WTC11 (cell line): Measurements from ENCODE around the gene CAMK2G. TPM values are rescaled to one million over a fixed set of nuclear protein-coding genes. Genes with fewer than 3 reads are reported as not detected.
A peak's percentile ranks its signal among the peaks of the same experiment; 100 is the strongest.

ENCODE experiments used
- ATAC-seq: fragments of 200-7000 bp; cut with Tn5 transposase; 2 replicates; pipeline ENCODE4 v1.10.0; 2021; ENCODE audit warnings: mild to moderate bottlenecking, moderate library complexity
- CTCF ChIA-PET: fragments of 300-600 bp; sonication (Branson Sonifier 250); formaldehyde crosslinking; loops from one replicate; lab custom pipeline; 2021; ENCODE audit warnings: antibody characterized with exemption; lab: Charles Lee
- POLR2A ChIA-PET: fragments of 350-600 bp; sonication (Branson Sonifier 250); formaldehyde crosslinking; loops from one replicate; lab custom pipeline; 2021; ENCODE audit warnings: antibody characterized with exemption; lab: Charles Lee
- DNase-seq: peaks from one replicate; pipeline ENCODE4 v3.0.0; 2021; ENCODE audit warnings: low spot score
- H3K27ac Mint-ChIP-seq: 2 replicates; pipeline ENCODE4 v1.8.0; 2021; ENCODE audit warnings: mixed read lengths
- H3K27me3 Mint-ChIP-seq: 2 replicates; pipeline ENCODE4 v1.8.0; 2021; ENCODE audit warnings: low read depth, mild to moderate bottlenecking, moderate library complexity, mixed read lengths
- H3K36me3 Mint-ChIP-seq: 2 replicates; pipeline ENCODE4 v1.8.0; 2021; ENCODE audit warnings: mixed read lengths
- H3K4me1 Mint-ChIP-seq: 2 replicates; pipeline ENCODE4 v1.8.0; 2022; ENCODE audit warnings: mixed read lengths
- H3K4me3 Mint-ChIP-seq: 2 replicates; pipeline ENCODE4 v1.8.0; 2021; ENCODE audit warnings: mild to moderate bottlenecking, moderate library complexity, mixed read lengths
- H3K9me3 Mint-ChIP-seq: 2 replicates; pipeline ENCODE4 v1.8.0; 2021; ENCODE audit warnings: mixed read lengths
- AR ChIP-seq: fragments of 250-450 bp; sonication (Bioruptor Pico); IDR thresholded peaks from 2 replicates; pipeline ENCODE4 v1.9.0; 2021; ENCODE audit warnings: mild to moderate bottlenecking
- ATF2 ChIP-seq: sonication (generic); formaldehyde crosslinking; IDR thresholded peaks from 2 replicates; pipeline ENCODE4 v1.8.1; 2022; ENCODE audit warnings: low read depth, missing genetic modification reagents, borderline replicate concordance
- CDX4 ChIP-seq: fragments of 250-450 bp; sonication (Bioruptor Pico); IDR thresholded peaks from 2 replicates; pipeline ENCODE4 v1.9.0; 2021; ENCODE audit warnings: moderate library complexity, mild to moderate bottlenecking, inconsistent platforms, borderline replicate concordance
- E2F4 ChIP-seq: sonication (generic); formaldehyde crosslinking; IDR thresholded peaks from 2 replicates; pipeline ENCODE4 v1.8.1; 2022; ENCODE audit warnings: low read depth, mild to moderate bottlenecking, moderate library complexity, missing genetic modification reagents, borderline replicate concordance
- E2F5 ChIP-seq: sonication (generic); formaldehyde crosslinking; IDR thresholded peaks from 2 replicates; pipeline ENCODE4 v1.8.1; 2022; ENCODE audit warnings: mild to moderate bottlenecking, moderate library complexity, missing genetic modification reagents
- FOXK1 ChIP-seq: sonication (generic); formaldehyde crosslinking; IDR thresholded peaks from 2 replicates; pipeline ENCODE4 v1.8.0; 2022; ENCODE audit warnings: mild to moderate bottlenecking, moderate library complexity, missing genetic modification reagents
- FOXP1 ChIP-seq: sonication (generic); formaldehyde crosslinking; IDR thresholded peaks from 2 replicates; pipeline ENCODE4 v1.8.0; 2022; ENCODE audit warnings: missing genetic modification reagents, mild to moderate bottlenecking, moderate library complexity, borderline replicate concordance
- FOXP4 ChIP-seq: sonication (generic); formaldehyde crosslinking; IDR thresholded peaks from 2 replicates; pipeline ENCODE4 v1.8.0; 2022; ENCODE audit warnings: mild to moderate bottlenecking, missing genetic modification reagents
- GTF2I ChIP-seq: fragments of 250-450 bp; sonication (Bioruptor Pico); conservative IDR thresholded peaks from 2 replicates; pipeline ENCODE4 v1.4.0; 2021; ENCODE audit warnings: mild to moderate bottlenecking
- JUN ChIP-seq: sonication (generic); formaldehyde crosslinking; IDR thresholded peaks from 2 replicates; pipeline ENCODE4 v1.8.0; 2023; ENCODE audit warnings: mild to moderate bottlenecking, missing genetic modification reagents
- NFATC4 ChIP-seq: fragments of 250-450 bp; sonication (Bioruptor Pico); IDR thresholded peaks from 2 replicates; pipeline ENCODE4 v1.9.0; 2021; ENCODE audit warnings: mild to moderate bottlenecking
- NR1H2 ChIP-seq: sonication (generic); formaldehyde crosslinking; IDR thresholded peaks from 2 replicates; pipeline ENCODE4 v1.9.0; 2021; ENCODE audit warnings: mild to moderate bottlenecking, moderate library complexity, missing genetic modification reagents
- NR2C2 ChIP-seq: sonication (generic); formaldehyde crosslinking; IDR thresholded peaks from 2 replicates; pipeline ENCODE4 v1.8.0; 2022; ENCODE audit warnings: mild to moderate bottlenecking, missing genetic modification reagents
- SMAD3 ChIP-seq: sonication (generic); formaldehyde crosslinking; IDR thresholded peaks from 2 replicates; pipeline ENCODE4 v1.8.0; 2022; ENCODE audit warnings: missing genetic modification reagents, mild to moderate bottlenecking, borderline replicate concordance
- SOX15 ChIP-seq: fragments of 250-450 bp; sonication (Bioruptor Pico); IDR thresholded peaks from 2 replicates; pipeline ENCODE4 v1.9.0; 2021; ENCODE audit warnings: mild to moderate bottlenecking
- SP1 ChIP-seq: sonication (generic); formaldehyde crosslinking; conservative IDR thresholded peaks from 2 replicates; pipeline ENCODE4 v1.8.1; 2022; ENCODE audit warnings: missing genetic modification reagents
- USF1 ChIP-seq: sonication (generic); formaldehyde crosslinking; IDR thresholded peaks from 2 replicates; pipeline ENCODE4 v1.8.0; 2022; ENCODE audit warnings: mild to moderate bottlenecking, missing genetic modification reagents
- USF2 ChIP-seq: sonication (generic); formaldehyde crosslinking; IDR thresholded peaks from 2 replicates; pipeline ENCODE4 v1.8.1; 2023; ENCODE audit warnings: mild to moderate bottlenecking, missing genetic modification reagents, moderate library complexity
- ZBTB43 ChIP-seq: sonication (generic); formaldehyde crosslinking; IDR thresholded peaks from 2 replicates; pipeline ENCODE4 v1.8.1; 2023; ENCODE audit warnings: mild to moderate bottlenecking, missing genetic modification reagents
- ZNF121 ChIP-seq: sonication (generic); formaldehyde crosslinking; IDR thresholded peaks from 2 replicates; pipeline ENCODE4 v1.8.0; 2023; ENCODE audit warnings: missing genetic modification reagents
- ZNF138 ChIP-seq: sonication (generic); formaldehyde crosslinking; conservative IDR thresholded peaks from 2 replicates; pipeline ENCODE4 v1.8.1; 2022; ENCODE audit warnings: mild to moderate bottlenecking, moderate library complexity, missing genetic modification reagents
- ZNF317 ChIP-seq: sonication (generic); formaldehyde crosslinking; IDR thresholded peaks from 2 replicates; pipeline ENCODE4 v1.8.1; 2023; ENCODE audit warnings: low read depth, mild to moderate bottlenecking, moderate library complexity, missing genetic modification reagents, borderline replicate concordance
- ZNF425 ChIP-seq: fragments of 250-450 bp; sonication (Bioruptor Pico); conservative IDR thresholded peaks from 2 replicates; pipeline ENCODE4 v1.9.0; 2021; ENCODE audit warnings: mild to moderate bottlenecking
- total RNA-seq: library from RNA; stranded (reverse); gene quantifications from 3 replicates; pipeline ENCODE4 v1.2.3, GENCODE V29; 2021

Gene CAMK2G
- total RNA-seq, 1 experiment from 2014 or later: 34.9 TPM

- H3K4me1 Mint-ChIP-seq: peaks cover 29% of the 10 kb centered on the region
- peak; percentile 90 for ATAC-seq
- no peak for TF ChIP-seq AR (CRISPR knock-in tag)
- no peak for TF ChIP-seq ZNF317 (CRISPR knock-in tag)
- no peak for TF ChIP-seq SOX15 (CRISPR knock-in tag)
- TF ChIP-seq CDX4 (CRISPR knock-in tag): no peak
- TF ChIP-seq USF2 (CRISPR knock-in tag): peak; percentile 81
- peak; percentile 33; the same call in 1 of the 2 replicates for TF ChIP-seq SP1 (CRISPR knock-in tag)
- TF ChIP-seq FOXP1 (CRISPR knock-in tag): no peak
- TF ChIP-seq USF1 (CRISPR knock-in tag): peak; percentile 77; the same call in 1 of the 2 replicates
- 0 out of 2 replicates have a peak, but pooled peaks have one; percentile 29 for TF ChIP-seq E2F5 (CRISPR knock-in tag)
- no peak for TF ChIP-seq NFATC4
- no peak for TF ChIP-seq ZBTB43 (CRISPR knock-in tag)
- peak; percentile 96 for TF ChIP-seq FOXK1
- TF ChIP-seq GTF2I (CRISPR knock-in tag): no peak
- TF ChIP-seq SMAD3 (CRISPR knock-in tag): no peak
- no peak for TF ChIP-seq ZNF121 (CRISPR knock-in tag)
- no peak for TF ChIP-seq NR1H2 (CRISPR knock-in tag)
- TF ChIP-seq ZNF425 (CRISPR knock-in tag): no peak
- TF ChIP-seq FOXP4 (CRISPR knock-in tag): no peak
- TF ChIP-seq NR2C2 (CRISPR knock-in tag): no peak
- no peak for TF ChIP-seq JUN (CRISPR knock-in tag)
- TF ChIP-seq ZNF138 (CRISPR knock-in tag): no peak
- TF ChIP-seq ATF2 (CRISPR knock-in tag): no peak
- no peak for TF ChIP-seq E2F4
Measured at GRCh38 chr10:73785211-73785720, 89.1 kb downstream of the CAMK2G start, which contains the start of gene ZSWIM8. Gene ZSWIM8 (plus strand): TSS chr10:73785606. CDS start chr10:73785879, 273 bp downstream.

More at GRCh38 chr10:73785211-73785720, 89.1 kb downstream of the CAMK2G start, which contains the start of gene ZSWIM8:
- peak; percentile 80 for DNase-seq
- peaks cover 6% of the 10 kb centered on the region for H3K36me3 Mint-ChIP-seq
- CTCF ChIA-PET: interaction anchor here (0.8 to 1.7 kb wide), 5 partner anchors 11 to 95 kb away, joined by 3 to 7 read pairs (median 4); a partner anchor contains a TSS
- POLR2A ChIA-PET: no interaction called here
- no peaks in the 10 kb centered on the region for H3K27me3 Mint-ChIP-seq
- peak within 1 kb of the TSS; percentile 99 for H3K4me3 Mint-ChIP-seq
- no peaks in the 10 kb centered on the region for H3K9me3 Mint-ChIP-seq
- H3K27ac Mint-ChIP-seq: peak within 1 kb of the TSS; percentile 97
